Skeletal muscle satellite cell (primary cell): ENCODE data around the gene IMMP2L.
"Not testable (repeated sequence)": the region's sequence is repeated elsewhere in the genome, so short reads cannot be mapped to it uniquely, and the experiment has no call there.

Experiments
- H3K27me3 ChIP-seq: 2 replicates; pipeline ENCODE4 v1.7.0; 2013; ENCODE audit warnings: low read length; ENCODE audit not compliant: control insufficient read depth, insufficient read depth
- H3K36me3 ChIP-seq: 2 replicates; pipeline ENCODE4 v1.7.0; 2013; ENCODE audit warnings: mild to moderate bottlenecking, control low read depth, low read length; ENCODE audit not compliant: insufficient read depth
- H3K4me1 ChIP-seq: 2 replicates; pipeline ENCODE4 v1.7.0; 2013; ENCODE audit warnings: low read length; ENCODE audit not compliant: control insufficient read depth, insufficient read depth
- H3K4me2 ChIP-seq: 2 replicates; pipeline ENCODE4 v1.7.0; 2013; ENCODE audit warnings: mild to moderate bottlenecking, low read length
- H3K4me3 ChIP-seq: 2 replicates; pipeline ENCODE4 v1.7.0; 2013; ENCODE audit warnings: low read length
- H3K9ac ChIP-seq: 2 replicates; pipeline ENCODE4 v1.7.0; 2013; ENCODE audit warnings: mild to moderate bottlenecking, low read depth, low read length, moderate library complexity
- H3K9me3 ChIP-seq: replicated peaks from 2 replicates; pipeline ENCODE4 v1.7.0; 2013; ENCODE audit warnings: mild to moderate bottlenecking, control low read depth, low read length

Gene IMMP2L

DNA sequence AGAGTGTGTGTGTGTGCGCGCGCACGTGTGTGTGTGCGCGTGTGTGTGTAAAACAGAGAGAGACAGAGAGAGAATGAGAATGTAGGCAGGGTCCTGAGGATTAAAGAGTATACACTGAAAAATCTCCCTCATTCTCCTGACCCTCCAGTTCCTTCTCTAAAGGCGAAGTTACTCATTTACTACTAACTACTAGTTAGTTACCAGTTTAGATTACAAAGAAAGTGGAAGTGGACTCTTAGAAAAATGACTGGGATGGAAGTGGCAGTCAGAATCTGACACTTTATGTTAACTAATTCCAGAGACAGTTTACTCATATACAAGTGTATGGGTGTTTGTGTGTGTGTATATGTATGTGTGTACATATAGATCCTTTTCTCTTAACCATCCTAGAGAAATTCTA is 617.8 kb downstream of the IMMP2L start:
- Histone ChIP-seq H3K4me2 (no peak overlapping the region), H3K9me3 (no peaks in the 10 kb centered on the region), H3K9ac (no peak overlapping the region), H3K4me3 (no peak overlapping the region), H3K36me3 (no peaks in the 10 kb centered on the region), H3K27me3 (no peaks in the 10 kb centered on the region), H3K4me1 (peaks cover 3% of the 10 kb centered on the region)

DNA sequence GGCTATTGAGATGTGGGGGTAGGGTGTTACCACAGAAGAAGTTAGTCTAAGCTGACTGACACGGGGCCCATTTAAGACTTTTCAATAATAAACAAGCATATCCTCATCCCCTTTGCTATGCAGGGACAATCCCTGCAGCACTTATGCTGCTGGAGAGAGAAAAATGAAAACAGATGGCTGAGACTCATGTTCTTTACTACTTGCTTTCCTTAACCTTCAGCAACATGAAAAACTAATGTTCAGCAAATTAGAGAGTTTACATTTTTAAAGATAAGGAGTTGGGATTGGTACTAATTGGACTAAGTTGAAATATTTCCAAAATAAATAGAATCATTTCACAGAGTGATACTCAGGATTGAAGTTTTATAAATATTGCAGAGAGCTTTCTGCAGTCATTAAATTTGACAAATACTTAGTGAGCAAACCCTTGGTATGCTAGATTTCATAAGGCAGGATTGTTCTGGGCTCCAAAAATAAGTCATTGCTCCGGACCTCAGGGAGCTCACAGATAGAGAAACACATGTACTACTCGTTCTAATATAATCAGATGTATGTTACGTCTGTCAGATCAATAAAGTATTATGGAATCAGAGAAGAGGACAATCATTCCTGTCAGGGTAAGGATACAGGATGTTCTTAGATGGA is 618.5 kb downstream of the IMMP2L start:
- Histone ChIP-seq H3K4me3 (no peak overlapping the region), H3K36me3 (no peaks in the 10 kb centered on the region), H3K9ac (no peak overlapping the region), H3K4me2 (no peak overlapping the region), H3K9me3 (no peaks in the 10 kb centered on the region), H3K4me1 (peaks cover 3% of the 10 kb centered on the region), H3K27me3 (no peaks in the 10 kb centered on the region)

DNA sequence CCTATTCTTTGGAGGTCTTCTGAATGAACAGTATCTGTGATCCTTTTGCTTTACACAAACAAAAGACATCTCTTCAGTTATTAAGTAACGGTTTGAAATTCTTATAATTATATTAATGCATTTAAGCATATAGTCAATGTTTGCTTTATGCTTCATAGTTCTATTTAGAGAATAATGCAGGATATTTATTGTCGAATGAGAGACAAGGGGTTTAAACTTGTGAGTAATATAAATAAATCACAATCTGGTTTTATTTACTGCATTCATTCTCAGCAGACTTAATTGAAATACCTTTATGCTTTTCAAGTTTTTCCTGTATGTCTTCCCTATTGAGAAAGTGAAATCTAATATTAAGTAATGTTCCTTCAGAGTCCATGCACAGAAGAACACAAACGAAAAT is 620.9 kb downstream of the IMMP2L start:
- Histone ChIP-seq H3K36me3 (no peaks in the 10 kb centered on the region), H3K4me3 (no peak overlapping the region), H3K4me2 (no peak overlapping the region), H3K4me1 (no peaks in the 10 kb centered on the region), H3K27me3 (no peaks in the 10 kb centered on the region), H3K9me3 (no peaks in the 10 kb centered on the region), H3K9ac (no peak overlapping the region)

DNA sequence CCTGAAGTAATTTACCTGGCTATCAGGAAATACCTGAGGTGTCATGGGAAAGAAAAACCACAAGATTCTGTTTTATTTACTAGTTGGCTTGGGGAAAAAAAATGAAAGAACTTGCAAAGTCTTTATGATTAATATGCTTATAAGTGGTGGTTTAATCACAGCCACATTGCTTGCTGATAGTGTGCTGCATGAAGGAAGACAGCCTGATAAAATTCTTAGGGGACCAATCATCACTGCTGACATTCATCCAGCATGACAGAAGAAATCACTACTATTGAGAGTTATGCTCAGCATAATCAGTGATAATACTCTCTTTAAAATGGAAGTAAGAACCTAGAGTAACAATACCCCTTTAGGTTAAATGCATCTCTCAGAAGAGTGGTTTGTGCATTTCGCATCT is 621.5 kb downstream of the IMMP2L start:
- no peaks in the 10 kb centered on the region for H3K9me3 ChIP-seq
- H3K4me3 ChIP-seq: no peak overlapping the region
- no peak overlapping the region for H3K4me2 ChIP-seq

DNA sequence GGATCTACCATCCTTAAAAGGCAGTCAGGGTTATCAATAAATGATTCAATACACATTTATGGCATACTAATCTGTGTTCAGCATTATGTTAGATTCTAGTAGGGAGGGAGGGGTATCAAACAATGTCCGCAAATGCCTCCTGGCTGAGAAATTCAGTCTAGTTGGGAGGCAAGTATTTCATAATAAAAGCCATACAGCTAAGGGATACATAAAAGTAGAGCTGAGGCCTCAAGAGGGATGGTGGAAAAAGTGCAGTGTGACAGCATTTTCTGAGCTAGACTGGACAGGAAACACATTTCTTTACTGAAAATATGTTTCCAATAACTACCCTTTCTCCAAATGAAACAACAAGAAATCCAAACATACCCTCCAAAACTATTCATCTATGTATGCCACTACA is 624.1 kb downstream of the IMMP2L start:
- no peaks in the 10 kb centered on the region for H3K9me3 ChIP-seq
- H3K27me3 ChIP-seq: no peaks in the 10 kb centered on the region

More for the DNA sequence above, 621.5 kb downstream of the IMMP2L start:
- Histone ChIP-seq H3K36me3 (no peaks in the 10 kb centered on the region), H3K4me1 (no peaks in the 10 kb centered on the region), H3K9ac (no peak overlapping the region), H3K27me3 (no peaks in the 10 kb centered on the region)

DNA sequence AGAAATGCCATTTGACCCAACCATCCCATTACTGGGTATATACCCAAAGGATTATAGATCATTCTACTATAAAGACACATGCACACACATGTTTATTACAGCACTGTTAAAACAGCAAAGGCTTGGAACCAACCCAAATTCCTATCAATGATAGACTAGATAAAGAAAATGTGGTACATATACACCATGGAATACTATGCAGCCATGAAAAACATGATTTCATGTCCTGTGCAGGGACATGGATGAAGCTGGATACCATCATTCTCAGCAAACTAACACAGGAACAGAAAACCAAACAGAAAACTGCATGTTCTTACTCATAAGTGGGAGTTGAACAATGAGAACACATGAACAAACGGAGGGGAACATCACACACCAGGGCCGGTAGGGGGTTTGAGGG is 625.6 kb downstream of the IMMP2L start:
- H3K4me2 ChIP-seq, H3K4me1 ChIP-seq, H3K4me3 ChIP-seq, H3K9ac ChIP-seq, H3K9me3 ChIP-seq, H3K36me3 ChIP-seq, H3K27me3 ChIP-seq: not testable (repeated sequence)

More for the DNA sequence above, 624.1 kb downstream of the IMMP2L start:
- Histone ChIP-seq H3K9ac (no peak overlapping the region), H3K4me1 (no peaks in the 10 kb centered on the region), H3K4me3 (no peak overlapping the region), H3K36me3 (no peaks in the 10 kb centered on the region), H3K4me2 (no peak overlapping the region)

DNA sequence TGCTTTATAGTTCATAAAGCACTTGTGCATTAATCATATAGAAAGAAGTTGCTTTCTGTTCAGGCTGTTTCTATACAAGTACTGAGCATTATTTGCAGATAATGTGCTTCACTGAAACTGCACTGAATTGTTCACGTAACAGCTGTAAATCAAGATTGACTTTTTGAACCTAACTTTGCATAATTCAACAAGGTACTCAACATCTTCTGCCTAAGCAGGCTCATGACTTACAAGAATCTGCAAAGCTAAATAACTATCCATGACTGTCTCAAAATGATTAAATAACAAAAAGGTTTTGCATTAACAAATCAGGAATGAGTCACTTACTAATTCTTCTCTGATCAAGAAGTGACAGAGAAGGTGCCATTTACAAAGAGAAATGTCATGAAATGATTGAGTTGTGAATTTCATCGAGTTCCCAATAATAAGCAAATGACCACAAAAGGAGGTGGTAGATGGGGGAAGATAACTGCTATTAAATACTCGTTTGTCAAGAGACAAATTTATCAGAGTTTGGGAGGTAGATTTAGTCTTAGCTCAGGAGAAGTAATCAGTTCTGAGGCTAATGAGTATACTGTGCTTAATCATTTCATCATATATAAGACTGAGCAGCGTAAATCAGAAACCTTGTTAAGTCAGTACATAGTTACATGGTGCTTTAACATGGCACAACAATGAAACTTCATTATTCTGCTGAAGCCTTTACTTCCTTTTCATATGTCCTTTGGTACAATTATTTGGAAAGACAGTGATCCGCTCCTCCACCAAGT is 632.6 kb downstream of the IMMP2L start:
- Histone ChIP-seq H3K4me2 (no peak overlapping the region), H3K27me3 (no peaks in the 10 kb centered on the region), H3K36me3 (no peaks in the 10 kb centered on the region), H3K4me1 (no peaks in the 10 kb centered on the region), H3K9me3 (no peaks in the 10 kb centered on the region), H3K9ac (no peak overlapping the region), H3K4me3 (no peak overlapping the region)

DNA sequence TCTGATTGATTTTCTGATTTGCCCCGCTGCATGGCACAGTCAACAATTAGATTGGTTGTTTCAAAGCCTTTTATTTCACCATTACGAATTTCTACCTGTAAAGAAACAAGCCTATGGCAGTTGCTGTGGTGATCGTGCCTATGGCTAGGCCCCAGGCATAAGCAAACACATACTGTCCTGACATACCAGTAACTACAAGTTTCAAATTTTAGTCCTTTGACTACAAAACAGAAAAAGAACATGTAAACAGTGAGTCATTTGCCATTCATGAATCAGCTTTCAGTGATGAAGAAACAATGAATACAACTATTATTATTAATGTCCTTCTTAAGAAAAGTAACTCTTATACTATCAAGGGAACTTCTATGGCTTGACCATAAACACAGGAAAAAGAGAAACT is 639.4 kb downstream of the IMMP2L start:
- no peaks in the 10 kb centered on the region for H3K27me3 ChIP-seq
- H3K36me3 ChIP-seq: no peaks in the 10 kb centered on the region
- H3K4me3 ChIP-seq: peak overlapping the region; percentile 22
- H3K4me1 ChIP-seq: peaks cover 31% of the 10 kb centered on the region
- H3K9me3 ChIP-seq: no peaks in the 10 kb centered on the region
- peak overlapping the region; percentile 62 for H3K4me2 ChIP-seq
- H3K9ac ChIP-seq: peak overlapping the region; percentile 55

DNA sequence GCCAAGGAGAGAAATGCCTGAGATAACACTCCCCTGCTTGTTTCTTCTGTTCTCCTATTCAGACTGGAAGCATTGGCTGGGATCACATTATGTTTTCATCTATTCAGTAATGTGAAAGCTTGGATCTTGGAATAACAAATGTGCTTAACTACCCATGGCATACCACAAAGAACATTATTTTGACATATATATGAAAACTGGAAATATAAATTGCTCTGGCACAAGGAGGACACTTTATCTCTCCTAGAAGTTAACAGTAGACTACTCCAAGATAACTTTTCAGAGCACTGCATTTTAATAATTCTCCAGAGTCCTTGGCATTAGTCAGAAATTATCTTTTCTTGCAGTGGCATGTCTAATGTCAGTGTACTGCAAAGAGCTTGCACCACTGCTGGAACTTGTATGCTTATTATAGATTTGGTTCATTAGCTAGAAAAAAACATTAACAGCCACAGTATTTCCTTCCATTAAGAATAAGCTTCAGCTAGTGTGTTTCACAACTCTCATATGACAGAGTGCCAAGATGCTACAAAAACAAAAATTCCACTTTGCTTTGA is 640.6 kb downstream of the IMMP2L start:
- H3K4me3 ChIP-seq: no peak overlapping the region
- H3K4me1 ChIP-seq: peaks cover 31% of the 10 kb centered on the region

DNA sequence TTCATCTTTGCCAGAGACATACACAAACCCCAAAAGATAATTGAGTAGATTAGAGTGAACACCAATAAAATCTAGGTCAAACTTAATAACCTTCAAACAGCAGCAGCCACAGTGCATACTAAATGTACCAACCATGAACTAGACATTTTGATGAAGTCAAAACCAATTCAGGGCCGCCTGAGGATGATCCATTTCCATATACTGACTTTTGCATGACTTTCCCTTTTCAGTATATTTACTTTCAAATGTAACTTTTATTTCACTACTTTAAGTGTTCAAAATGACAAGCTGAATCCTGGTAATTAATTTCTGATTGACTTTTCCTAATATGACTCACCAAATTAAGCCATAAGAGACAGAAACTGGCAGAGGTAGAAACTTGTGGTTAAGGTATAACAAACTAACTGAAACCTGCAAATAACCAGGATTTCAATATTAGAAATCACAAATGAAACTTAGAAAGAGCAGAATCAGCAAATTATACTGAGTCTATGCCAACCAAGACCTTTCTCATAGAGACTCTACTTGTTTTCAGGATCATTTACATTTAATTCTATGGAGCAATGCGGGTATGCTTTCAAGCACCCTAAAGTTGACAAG is 643.2 kb downstream of the IMMP2L start:
- no peaks in the 10 kb centered on the region for H3K27me3 ChIP-seq
- peaks cover 30% of the 10 kb centered on the region for H3K4me1 ChIP-seq
- H3K36me3 ChIP-seq: no peaks in the 10 kb centered on the region
- no peak overlapping the region for H3K4me2 ChIP-seq
- H3K9me3 ChIP-seq: no peaks in the 10 kb centered on the region
- no peak overlapping the region for H3K4me3 ChIP-seq
- no peak overlapping the region for H3K9ac ChIP-seq

More for the DNA sequence above, 640.6 kb downstream of the IMMP2L start:
- no peaks in the 10 kb centered on the region for H3K36me3 ChIP-seq
- H3K9ac ChIP-seq: no peak overlapping the region
- peak overlapping the region; percentile 17 for H3K4me2 ChIP-seq
- H3K9me3 ChIP-seq: no peaks in the 10 kb centered on the region
- no peaks in the 10 kb centered on the region for H3K27me3 ChIP-seq

DNA sequence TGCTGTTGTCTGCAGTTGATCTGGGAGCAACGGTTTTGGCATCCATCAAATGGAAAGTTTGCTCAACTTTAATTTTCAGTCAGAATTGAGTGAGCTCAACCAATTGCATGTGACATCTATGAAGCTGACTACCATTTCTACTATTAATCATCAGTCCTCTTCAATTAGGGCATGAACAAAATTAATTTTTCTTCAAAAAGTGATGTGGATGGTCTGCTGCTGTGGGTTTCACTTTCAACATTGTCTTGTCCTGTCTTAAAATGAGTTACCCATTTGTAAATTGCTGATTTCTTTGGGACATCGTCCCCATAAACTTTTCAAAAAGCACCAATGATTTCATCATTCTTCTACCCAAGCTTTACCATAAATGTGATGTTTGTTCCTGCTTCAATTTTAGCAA is 648.0 kb downstream of the IMMP2L start:
- Histone ChIP-seq H3K9me3 (no peaks in the 10 kb centered on the region), H3K4me1 (no peaks in the 10 kb centered on the region)

More for the DNA sequence above, 648.0 kb downstream of the IMMP2L start:
- Histone ChIP-seq H3K4me3 (no peak overlapping the region), H3K27me3 (no peaks in the 10 kb centered on the region), H3K4me2 (no peak overlapping the region), H3K9ac (no peak overlapping the region), H3K36me3 (no peaks in the 10 kb centered on the region)
